ENCODE results near the gene ASPHD2. TPM values are rescaled to one million over a fixed set of nuclear protein-coding genes. Genes with fewer than 3 reads are reported as not detected.

Gene ASPHD2
- total and polyA plus RNA-seq, 2 of the 13 experiments (the other 11 are each of a cell fraction or from before 2014, with no cell fraction given) = 0.04 TPM

- no peak for TF ChIP-seq BCLAF1 (IDR thresholded peaks at IDR 0.05)
- TF ChIP-seq MYPOP (CRISPR knock-in tag; IDR thresholded peaks at IDR 0.05) = 0 out of 2 replicates have a peak, but pooled peaks have one; percentile 46
- 0 out of 2 replicates have a peak, but pooled peaks have one; percentile 17 for TF ChIP-seq ZNF431 (CRISPR knock-in tag; IDR thresholded peaks at IDR 0.05; ENCODE audit: borderline replicate concordance, low read depth)
- TF ChIP-seq TBL1XR1 (IDR thresholded peaks at IDR 0.05; ENCODE audit: borderline replicate concordance, low read length, partially characterized antibody) = peak; percentile 39
- TF ChIP-seq ZNF350 (CRISPR knock-in tag; IDR thresholded peaks at IDR 0.05; ENCODE audit: borderline replicate concordance, low read depth) = peak; percentile 74; the same call in 1 of the 2 replicates
- peak; percentile 83; the same call in 1 of the 2 replicates for TF ChIP-seq ZNF138 (CRISPR knock-in tag; IDR thresholded peaks at IDR 0.05; ENCODE audit: low read depth)
- TF ChIP-seq ATF7 (IDR thresholded peaks at IDR 0.05) = peak; percentile 55
- peak; percentile 62; the same call in 1 of the 2 replicates for TF ChIP-seq ATF7 (CRISPR knock-in tag; IDR thresholded peaks at IDR 0.05)
- no peak for TF ChIP-seq HMGA1 (CRISPR knock-in tag; conservative IDR thresholded peaks at IDR 0.05)
- peak; percentile 87 for TF ChIP-seq ZNF800 (CRISPR knock-in tag; IDR thresholded peaks at IDR 0.05)
- TF ChIP-seq NR1H2 (CRISPR knock-in tag; IDR thresholded peaks at IDR 0.05; ENCODE audit: borderline replicate concordance, low read depth) = 0 out of 2 replicates have a peak, but pooled peaks have one; percentile 17
- TF ChIP-seq SMAD3 (CRISPR knock-in tag; IDR thresholded peaks at IDR 0.05) = 0 out of 2 replicates have a peak, but pooled peaks have one; percentile 20
- no peak for TF ChIP-seq TEAD2 (CRISPR knock-in tag; IDR thresholded peaks at IDR 0.05)
- no peak for TF ChIP-seq SRSF4 (IDR thresholded peaks at IDR 0.05; ENCODE audit: low read depth, low read length, poor library complexity, severe bottlenecking)
- no peak for TF ChIP-seq PCBP1 (IDR thresholded peaks at IDR 0.05; ENCODE audit: borderline replicate concordance, low read depth, low read length)
- TF ChIP-seq RNF219 (CRISPR knock-in tag; IDR thresholded peaks at IDR 0.05) = no peak
- TF ChIP-seq ZNF430 (CRISPR knock-in tag; IDR thresholded peaks at IDR 0.05) = no peak
- peak; percentile 83; the same call in 1 of the 2 replicates for TF ChIP-seq ETV6 (CRISPR knock-in tag; conservative IDR thresholded peaks at IDR 0.05)
- TF ChIP-seq ZNF224 (CRISPR knock-in tag; IDR thresholded peaks at IDR 0.05) = peak; percentile 81; the same call in 1 of the 2 replicates
Observed at GRCh38 chr22:26483439-26484359, 54.6 kb downstream of the ASPHD2 start, which contains the start of the genes HPS4 and SRRD (continued).

Data from HepG2 (cell line).